HG03442 (cell line): ENCODE data around the gene TIGAR.

ENCODE experiments used
- ATAC-seq: cut with Tn5 transposase; IDR thresholded peaks from one replicate; pipeline ENCODE4 v1.9.1; 2021; ENCODE audit warnings: mild to moderate bottlenecking, moderate library complexity; ENCODE audit not compliant: unreplicated experiment

TIGAR gene

GRCh38 chr12:4282103-4282891, 38.7 kb upstream of the TIGAR start:
- no peak for ATAC-seq

- ATAC-seq = no peak
Observed at GRCh38 chr12:4282892-4283511, 38.0 kb upstream of the TIGAR start.

GRCh38 chr12:4283512-4284255, 37.3 kb upstream of the TIGAR start:
- ATAC-seq = no peak

- no peak for ATAC-seq
Observed at GRCh38 chr12:4284306-4284705, 36.7 kb upstream of the TIGAR start.

- ATAC-seq = no peak
Observed at GRCh38 chr12:4285070-4285469, 35.9 kb upstream of the TIGAR start.

- no peak for ATAC-seq
Observed at GRCh38 chr12:4286228-4286627, 34.8 kb upstream of the TIGAR start.

GRCh38 chr12:4286771-4287317, 34.2 kb upstream of the TIGAR start:
- ATAC-seq = no peak

GRCh38 chr12:4287325-4288211, 33.4 kb upstream of the TIGAR start:
- no peak for ATAC-seq

GRCh38 chr12:4288296-4289131, 32.5 kb upstream of the TIGAR start:
- no peak for ATAC-seq

- no peak for ATAC-seq
Observed at GRCh38 chr12:4289231-4289878, 31.7 kb upstream of the TIGAR start.

- ATAC-seq = no peak
Observed at GRCh38 chr12:4289998-4290790, 30.8 kb upstream of the TIGAR start.

GRCh38 chr12:4292341-4293073, 28.5 kb upstream of the TIGAR start:
- no peak for ATAC-seq

- no peak for ATAC-seq
Observed at GRCh38 chr12:4293299-4293965, 27.6 kb upstream of the TIGAR start.

GRCh38 chr12:4293966-4294505, 27.0 kb upstream of the TIGAR start:
- ATAC-seq = no peak

- no peak for ATAC-seq
Observed at GRCh38 chr12:4296751-4297150, 24.3 kb upstream of the TIGAR start.

GRCh38 chr12:4297617-4298016, 23.4 kb upstream of the TIGAR start:
- ATAC-seq = no peak

GRCh38 chr12:4300883-4301282, 20.1 kb upstream of the TIGAR start:
- no peak for ATAC-seq
